Measurements from ENCODE around the gene PARD3.

PARD3 gene

GRCh38 chr10:34593930-34594329 lies 221.2 kb downstream of the PARD3 start:
- TF ChIP-seq, protein P1, sequence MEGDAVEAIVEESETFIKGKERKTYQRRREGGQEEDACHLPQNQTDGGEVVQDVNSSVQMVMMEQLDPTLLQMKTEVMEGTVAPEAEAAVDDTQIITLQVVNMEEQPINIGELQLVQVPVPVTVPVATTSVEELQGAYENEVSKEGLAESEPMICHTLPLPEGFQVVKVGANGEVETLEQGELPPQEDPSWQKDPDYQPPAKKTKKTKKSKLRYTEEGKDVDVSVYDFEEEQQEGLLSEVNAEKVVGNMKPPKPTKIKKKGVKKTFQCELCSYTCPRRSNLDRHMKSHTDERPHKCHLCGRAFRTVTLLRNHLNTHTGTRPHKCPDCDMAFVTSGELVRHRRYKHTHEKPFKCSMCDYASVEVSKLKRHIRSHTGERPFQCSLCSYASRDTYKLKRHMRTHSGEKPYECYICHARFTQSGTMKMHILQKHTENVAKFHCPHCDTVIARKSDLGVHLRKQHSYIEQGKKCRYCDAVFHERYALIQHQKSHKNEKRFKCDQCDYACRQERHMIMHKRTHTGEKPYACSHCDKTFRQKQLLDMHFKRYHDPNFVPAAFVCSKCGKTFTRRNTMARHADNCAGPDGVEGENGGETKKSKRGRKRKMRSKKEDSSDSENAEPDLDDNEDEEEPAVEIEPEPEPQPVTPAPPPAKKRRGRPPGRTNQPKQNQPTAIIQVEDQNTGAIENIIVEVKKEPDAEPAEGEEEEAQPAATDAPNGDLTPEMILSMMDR (IDR thresholded peaks at IDR 0.05; ENCODE audit: low read depth, low read length) = no peak
- H3K4me3 ChIP-seq (replicated peaks in 1 of 2; ENCODE audit: low read depth in 2 of 2, low read length in 2 of 2) = no peak overlapping the region
- DNase-seq (ENCODE audit: low read depth in 2 of 2) = no peak

DNA sequence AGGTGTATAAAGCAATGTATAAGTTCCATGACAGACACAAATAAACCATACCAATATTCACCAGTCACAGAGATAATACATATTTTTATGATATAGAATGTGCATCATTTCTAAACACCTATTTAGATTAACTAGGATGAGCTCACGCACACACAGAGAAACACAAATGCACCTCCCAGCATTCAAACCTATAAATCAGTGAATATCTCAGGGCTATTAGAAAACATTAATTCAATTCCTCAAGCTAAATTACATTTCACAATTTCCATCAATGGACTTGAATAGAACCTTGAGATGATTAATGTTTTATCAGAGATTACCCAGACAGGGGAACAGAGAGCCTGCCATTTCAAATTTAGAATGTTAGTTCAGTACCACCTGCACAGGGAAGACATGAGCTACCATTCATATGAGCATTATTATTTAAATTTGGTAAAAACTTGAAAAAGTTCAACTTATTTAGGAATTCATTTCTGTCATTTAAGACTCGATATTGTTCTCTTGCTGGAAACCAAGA lies 221.7 kb downstream of the PARD3 start:
- H3K4me3 ChIP-seq (replicated peaks in 1 of 2; ENCODE audit: low read depth in 2 of 2, low read length in 2 of 2) = no peak overlapping the region
- TF ChIP-seq, protein P1 (IDR thresholded peaks at IDR 0.05; ENCODE audit: low read depth, low read length) = no peak
- DNase-seq (ENCODE audit: low read depth in 2 of 2) = no peak

DNA sequence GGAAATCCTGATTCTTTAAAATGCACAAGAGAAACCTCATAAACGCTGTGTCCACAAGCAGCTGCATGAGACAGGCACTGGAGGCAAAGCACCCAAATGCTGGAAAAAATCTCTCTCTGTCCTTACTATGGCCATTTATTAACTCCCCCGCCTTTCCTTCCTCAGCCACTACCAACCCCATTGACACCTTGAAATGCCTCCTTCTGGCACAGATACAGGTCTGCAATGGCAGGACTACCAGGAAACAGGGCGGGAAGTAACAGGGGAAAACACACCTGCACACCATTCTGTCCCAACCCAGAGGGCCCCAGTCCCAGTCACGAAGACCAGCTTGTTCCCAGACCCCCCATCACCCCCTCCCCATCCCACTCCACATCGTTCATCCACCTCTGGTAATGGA lies 224.3 kb downstream of the PARD3 start:
- TF ChIP-seq, protein P1 (IDR thresholded peaks at IDR 0.05; ENCODE audit: low read depth, low read length) = no peak
- H3K4me3 ChIP-seq (replicated peaks in 1 of 2; ENCODE audit: low read depth in 2 of 2, low read length in 2 of 2) = no peak overlapping the region
- no peak for DNase-seq (ENCODE audit: low read depth in 2 of 2)

DNA sequence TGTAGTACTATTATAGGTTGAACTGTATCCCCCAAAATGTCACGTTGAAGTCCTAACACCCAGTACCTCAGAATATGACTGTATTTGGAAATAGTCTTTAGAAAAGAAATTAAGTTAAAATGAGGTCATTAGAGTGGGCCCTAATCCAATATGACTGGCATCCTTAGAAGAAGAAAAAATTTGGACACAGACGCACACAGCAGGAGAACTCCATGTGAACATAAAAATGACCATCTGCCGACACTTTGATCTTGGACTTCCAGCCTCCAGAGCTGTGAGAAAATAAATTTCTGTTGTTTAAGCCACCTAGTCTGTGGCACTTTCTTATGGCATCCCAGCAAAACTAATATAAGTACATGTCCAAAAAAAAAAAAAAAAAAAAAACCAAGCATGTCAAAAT lies 225.8 kb downstream of the PARD3 start:
- TF ChIP-seq, protein P1 (IDR thresholded peaks at IDR 0.05; ENCODE audit: low read depth, low read length) = no peak
- no peak overlapping the region for H3K4me3 ChIP-seq (replicated peaks in 1 of 2; ENCODE audit: low read depth in 2 of 2, low read length in 2 of 2)
- DNase-seq (ENCODE audit: low read depth in 2 of 2) = no peak

- TF ChIP-seq, protein P1 (IDR thresholded peaks at IDR 0.05; ENCODE audit: low read depth, low read length) = no peak
- no peak overlapping the region for H3K4me3 ChIP-seq (replicated peaks in 1 of 2; ENCODE audit: low read depth in 2 of 2, low read length in 2 of 2)
- DNase-seq (ENCODE audit: low read depth in 2 of 2) = no peak
These were observed 227.4 kb downstream of the PARD3 start for GRCh38 chr10:34587680-34588019.

GRCh38 chr10:34587002-34587679 lies 228.0 kb downstream of the PARD3 start:
- TF ChIP-seq, protein P1 (IDR thresholded peaks at IDR 0.05; ENCODE audit: low read depth, low read length) = no peak

More at GRCh38 chr10:34587002-34587679, 228.0 kb downstream of the PARD3 start:
- H3K4me3 ChIP-seq (replicated peaks in 1 of 2; ENCODE audit: low read depth in 2 of 2, low read length in 2 of 2) = no peak overlapping the region
- DNase-seq (ENCODE audit: low read depth in 2 of 2) = peak in 1 of 2 donors; percentile 27
